ENCODE results near the gene RHBDL1.

The RHBDL1 gene

DNA sequence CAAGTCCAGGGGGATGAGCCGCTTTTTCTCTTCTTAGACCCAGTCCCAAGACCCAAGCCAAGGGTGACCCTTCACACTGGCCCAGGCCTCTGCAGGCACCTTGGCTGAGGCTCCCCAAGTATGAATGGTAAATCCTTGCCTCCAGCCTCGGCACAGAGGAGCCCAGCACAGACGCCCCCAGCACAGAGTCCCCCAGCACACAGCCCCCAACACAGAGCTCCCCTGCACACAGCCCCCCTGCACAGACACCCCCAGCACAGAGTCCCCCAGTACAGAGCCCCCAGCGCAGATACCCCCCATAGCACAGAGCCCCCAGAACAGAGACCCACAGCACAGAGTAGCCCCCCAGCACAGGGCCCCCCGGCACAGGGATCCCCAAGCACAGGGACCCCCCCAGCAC, 34.9 kb upstream of the RHBDL1 start:
- DNase-seq (ENCODE audit: low read depth): no peak
- no peak overlapping the region for H3K4me3 ChIP-seq (ENCODE audit: low read depth, low read length)
- TF ChIP-seq, protein P1, sequence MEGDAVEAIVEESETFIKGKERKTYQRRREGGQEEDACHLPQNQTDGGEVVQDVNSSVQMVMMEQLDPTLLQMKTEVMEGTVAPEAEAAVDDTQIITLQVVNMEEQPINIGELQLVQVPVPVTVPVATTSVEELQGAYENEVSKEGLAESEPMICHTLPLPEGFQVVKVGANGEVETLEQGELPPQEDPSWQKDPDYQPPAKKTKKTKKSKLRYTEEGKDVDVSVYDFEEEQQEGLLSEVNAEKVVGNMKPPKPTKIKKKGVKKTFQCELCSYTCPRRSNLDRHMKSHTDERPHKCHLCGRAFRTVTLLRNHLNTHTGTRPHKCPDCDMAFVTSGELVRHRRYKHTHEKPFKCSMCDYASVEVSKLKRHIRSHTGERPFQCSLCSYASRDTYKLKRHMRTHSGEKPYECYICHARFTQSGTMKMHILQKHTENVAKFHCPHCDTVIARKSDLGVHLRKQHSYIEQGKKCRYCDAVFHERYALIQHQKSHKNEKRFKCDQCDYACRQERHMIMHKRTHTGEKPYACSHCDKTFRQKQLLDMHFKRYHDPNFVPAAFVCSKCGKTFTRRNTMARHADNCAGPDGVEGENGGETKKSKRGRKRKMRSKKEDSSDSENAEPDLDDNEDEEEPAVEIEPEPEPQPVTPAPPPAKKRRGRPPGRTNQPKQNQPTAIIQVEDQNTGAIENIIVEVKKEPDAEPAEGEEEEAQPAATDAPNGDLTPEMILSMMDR (IDR thresholded peaks at IDR 0.05; ENCODE audit: low read depth, low read length): no peak
- TF ChIP-seq, protein P2, sequence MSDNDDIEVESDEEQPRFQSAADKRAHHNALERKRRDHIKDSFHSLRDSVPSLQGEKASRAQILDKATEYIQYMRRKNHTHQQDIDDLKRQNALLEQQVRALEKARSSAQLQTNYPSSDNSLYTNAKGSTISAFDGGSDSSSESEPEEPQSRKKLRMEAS (IDR thresholded peaks at IDR 0.05; ENCODE audit: low read depth, low read length): no peak
- TF ChIP-seq POLR2A (IDR thresholded peaks at IDR 0.05; ENCODE audit: extremely low read depth, insufficient read length): no peak
- TF ChIP-seq MYC (IDR thresholded peaks at IDR 0.05; ENCODE audit: low read depth, low read length): no peak

DNA sequence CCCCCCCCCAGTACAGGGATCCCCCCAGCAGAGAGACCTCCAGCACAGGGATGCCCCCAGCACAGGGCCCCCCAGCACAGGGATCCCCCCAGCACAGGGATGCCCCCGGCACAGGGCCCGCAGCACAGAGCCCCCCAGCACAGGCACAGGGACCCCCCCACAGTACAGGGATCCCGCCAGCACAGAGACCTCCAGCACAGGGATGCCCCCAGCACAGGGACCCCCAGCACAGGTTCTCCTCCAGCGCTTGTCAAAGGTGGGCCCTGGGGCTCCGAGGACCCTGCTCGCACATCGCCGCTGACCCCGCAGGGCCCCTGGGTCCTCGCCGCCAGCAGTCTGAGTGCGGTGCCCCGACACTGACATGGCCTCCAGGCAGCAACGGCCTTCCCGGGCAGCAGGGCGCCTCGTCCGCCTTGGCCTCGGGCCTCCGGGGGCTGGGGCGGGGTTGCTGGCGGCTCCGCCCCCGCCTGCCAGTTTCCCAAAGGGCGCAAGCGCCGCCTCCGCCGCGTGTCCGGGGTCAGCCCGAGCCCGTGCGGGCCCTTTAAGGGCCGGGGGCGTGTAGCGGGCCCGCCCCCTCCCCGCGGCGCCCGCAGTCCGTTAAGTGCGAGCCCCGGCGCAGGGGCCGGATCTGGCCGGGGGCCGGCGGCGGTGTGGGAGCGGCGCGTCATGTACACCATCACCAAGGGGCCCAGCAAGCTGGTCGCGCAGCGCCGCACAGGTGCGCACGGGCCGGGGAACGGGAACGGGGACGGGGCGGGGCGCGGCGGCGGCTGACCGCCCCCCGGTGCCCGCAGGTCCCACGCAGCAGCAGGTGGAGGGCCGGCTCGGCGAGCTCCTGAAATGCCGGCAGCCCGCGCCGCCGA, 33.9 kb upstream of the RHBDL1 start, which contains the start of gene MCRIP2:
MCRIP2 (plus strand) TSS at position 503 of the 863 bp plus-strand sequence; CDS start at position 667, 164 bp downstream.
- peak within 1 kb of the TSS; percentile 71 for H3K4me3 ChIP-seq (ENCODE audit: low read depth, low read length)
- TF ChIP-seq MYC (IDR thresholded peaks at IDR 0.05; ENCODE audit: low read depth, low read length): peak; percentile 81
- TF ChIP-seq, protein P1 (IDR thresholded peaks at IDR 0.05; ENCODE audit: low read depth, low read length): no peak
- peak; percentile 74 for TF ChIP-seq POLR2A (IDR thresholded peaks at IDR 0.05; ENCODE audit: extremely low read depth, insufficient read length)
- TF ChIP-seq, protein P2 (IDR thresholded peaks at IDR 0.05; ENCODE audit: low read depth, low read length): peak; percentile 72
- DNase-seq (ENCODE audit: low read depth): peak; percentile 90

DNA sequence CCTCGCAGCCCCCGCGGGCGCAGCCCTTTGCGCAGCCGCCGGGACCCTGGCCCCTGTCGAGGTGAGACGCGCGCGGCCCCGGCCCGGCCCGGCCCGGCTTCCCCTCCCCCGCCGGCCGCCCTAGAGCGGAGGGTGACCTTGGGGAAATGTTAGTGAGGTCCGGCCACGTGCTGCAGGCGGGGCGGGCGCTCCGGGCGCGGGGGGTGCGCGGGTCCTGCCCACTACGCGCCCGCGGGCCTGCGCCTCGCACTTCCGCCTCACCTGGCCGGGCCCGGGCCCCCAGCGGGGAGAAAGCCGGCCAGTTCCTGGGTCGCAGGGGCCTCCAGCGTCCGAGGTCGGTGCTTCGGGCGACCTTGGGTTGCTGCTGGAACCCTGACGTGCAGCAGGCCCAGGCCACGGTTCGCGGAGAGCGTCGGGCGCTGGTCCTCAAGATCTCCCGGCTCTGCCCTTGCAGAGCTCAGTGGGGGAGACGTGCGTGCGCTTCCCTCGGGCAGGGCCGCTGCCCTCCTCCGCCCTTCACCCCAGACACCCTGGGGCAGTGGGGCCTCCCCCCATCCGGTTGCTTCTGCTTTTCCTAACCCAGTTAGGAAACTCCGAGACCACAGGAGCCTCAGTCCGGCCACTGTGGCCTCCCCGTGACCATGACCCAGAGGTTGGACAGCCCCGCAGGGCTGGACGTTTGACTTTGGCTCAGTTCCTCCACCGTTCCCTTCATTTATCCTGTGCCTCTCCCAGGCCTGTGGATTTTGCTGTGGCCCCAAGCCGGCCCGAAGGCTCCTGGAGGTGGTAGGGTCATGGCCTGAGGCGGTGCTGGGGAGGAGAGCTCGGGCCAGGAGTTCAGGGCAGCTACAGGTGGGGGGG, 33.1 kb upstream of the RHBDL1 start:
- peak overlapping the region; percentile 71 for H3K4me3 ChIP-seq (ENCODE audit: low read depth, low read length)
- peak; percentile 82 for DNase-seq (ENCODE audit: low read depth)
- TF ChIP-seq POLR2A (IDR thresholded peaks at IDR 0.05; ENCODE audit: extremely low read depth, insufficient read length): peak; percentile 22
- TF ChIP-seq, protein P1 (IDR thresholded peaks at IDR 0.05; ENCODE audit: low read depth, low read length): no peak

DNA sequence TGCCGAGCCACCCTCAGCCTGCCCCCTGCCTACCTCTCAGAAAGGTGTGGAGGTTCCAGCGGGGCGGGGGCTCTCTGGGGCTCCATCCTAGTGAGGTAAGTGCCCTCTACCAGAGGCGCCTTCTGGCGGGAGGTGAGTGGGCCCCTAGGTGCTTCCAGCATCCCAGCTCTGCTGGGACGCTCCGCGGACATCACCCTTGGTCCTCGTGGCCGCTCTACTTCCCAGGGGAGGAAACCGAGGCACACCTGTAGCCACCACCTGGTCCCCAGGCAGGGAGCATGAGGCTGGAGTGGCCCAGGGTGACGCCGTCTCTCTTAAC, 32.5 kb upstream of the RHBDL1 start:
- DNase-seq (ENCODE audit: low read depth): no peak
- no peak for TF ChIP-seq POLR2A (IDR thresholded peaks at IDR 0.05; ENCODE audit: extremely low read depth, insufficient read length)
- no peak for TF ChIP-seq MYC (IDR thresholded peaks at IDR 0.05; ENCODE audit: low read depth, low read length)
- TF ChIP-seq, protein P1 (IDR thresholded peaks at IDR 0.05; ENCODE audit: low read depth, low read length): no peak
- TF ChIP-seq, protein P2 (IDR thresholded peaks at IDR 0.05; ENCODE audit: low read depth, low read length): no peak
- H3K4me3 ChIP-seq (ENCODE audit: low read depth, low read length): peak overlapping the region; percentile 71

DNA sequence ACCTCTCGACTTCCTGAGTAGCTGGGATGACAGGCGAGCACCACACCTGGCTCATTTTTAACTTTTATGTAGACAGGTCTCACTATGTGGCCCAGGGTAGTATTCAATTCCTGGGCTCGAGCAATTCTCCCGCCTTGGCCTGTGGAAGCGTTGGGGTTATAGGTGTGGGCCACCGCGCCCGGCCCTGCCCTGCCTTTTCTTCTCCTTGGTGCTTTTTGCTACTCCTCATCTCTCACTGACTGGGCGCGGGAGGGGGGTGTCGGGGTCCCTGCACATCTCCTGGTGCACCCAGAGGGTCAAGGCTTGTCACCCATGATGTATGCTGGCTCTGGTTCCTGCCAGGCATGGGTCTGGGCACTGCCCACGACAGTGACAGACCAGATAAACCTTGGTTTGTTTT, 30.9 kb upstream of the RHBDL1 start:
- DNase-seq (ENCODE audit: low read depth): no peak
- TF ChIP-seq, protein P1 (IDR thresholded peaks at IDR 0.05; ENCODE audit: low read depth, low read length): no peak
- TF ChIP-seq MYC (IDR thresholded peaks at IDR 0.05; ENCODE audit: low read depth, low read length): no peak
- TF ChIP-seq POLR2A (IDR thresholded peaks at IDR 0.05; ENCODE audit: extremely low read depth, insufficient read length): no peak

More for the DNA sequence above, 30.9 kb upstream of the RHBDL1 start:
- H3K4me3 ChIP-seq (ENCODE audit: low read depth, low read length): no peak overlapping the region
